HG02943 (cell line): ENCODE results near the gene CDKL2.

Experiments
- ATAC-seq: cut with Tn5 transposase; IDR thresholded peaks from one replicate; pipeline ENCODE4 v1.9.1; 2021; ENCODE audit warnings: mild to moderate bottlenecking, low read depth, moderate library complexity; ENCODE audit not compliant: unreplicated experiment

Gene CDKL2

GRCh38 chr4:75643651-75644050 is 13.3 kb upstream of the CDKL2 start:
- ATAC-seq, result no peak

GRCh38 chr4:75639124-75639695 is 8.9 kb upstream of the CDKL2 start:
- ATAC-seq, result no peak

DNA sequence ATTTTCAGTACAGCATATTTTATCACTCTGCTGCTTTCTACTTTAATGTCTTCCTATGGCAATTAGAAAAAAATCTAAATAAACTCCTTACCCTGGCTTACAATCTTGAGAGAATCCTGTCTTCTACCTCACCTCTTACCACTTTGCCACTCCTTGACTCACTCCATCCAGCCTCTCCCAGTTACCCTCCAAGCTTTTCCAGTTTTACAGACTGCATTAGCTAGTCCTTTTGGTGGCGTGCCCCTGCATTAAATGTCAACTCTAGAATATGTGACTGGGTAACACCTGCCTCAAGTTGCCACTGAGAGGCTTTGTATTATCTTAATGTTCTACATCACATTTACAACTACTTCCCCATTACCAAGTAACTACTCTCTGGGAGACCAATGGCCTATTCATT is 7.5 kb upstream of the CDKL2 start:
- ATAC-seq, result no peak

GRCh38 chr4:75637176-75637575 is 6.8 kb upstream of the CDKL2 start:
- ATAC-seq, result no peak

DNA sequence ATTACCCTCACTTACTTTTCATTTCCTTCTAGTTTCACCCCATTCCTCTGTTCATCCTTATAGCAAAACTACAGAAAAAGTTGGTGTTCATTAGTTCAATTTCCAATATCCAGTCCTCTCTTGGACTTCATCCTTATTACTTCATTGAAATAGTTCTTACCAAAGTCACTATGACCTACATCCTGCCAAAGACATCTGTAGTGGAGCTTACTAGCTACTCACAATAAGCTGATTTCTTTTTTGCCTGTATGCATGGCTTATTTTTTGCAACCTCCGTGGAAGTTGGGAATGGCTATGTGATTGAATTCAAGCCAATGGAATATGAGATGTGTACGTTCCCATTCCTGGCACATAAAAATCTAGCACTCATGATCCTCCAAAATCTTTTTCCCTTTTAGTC is 4.6 kb upstream of the CDKL2 start:
- no peak for ATAC-seq

DNA sequence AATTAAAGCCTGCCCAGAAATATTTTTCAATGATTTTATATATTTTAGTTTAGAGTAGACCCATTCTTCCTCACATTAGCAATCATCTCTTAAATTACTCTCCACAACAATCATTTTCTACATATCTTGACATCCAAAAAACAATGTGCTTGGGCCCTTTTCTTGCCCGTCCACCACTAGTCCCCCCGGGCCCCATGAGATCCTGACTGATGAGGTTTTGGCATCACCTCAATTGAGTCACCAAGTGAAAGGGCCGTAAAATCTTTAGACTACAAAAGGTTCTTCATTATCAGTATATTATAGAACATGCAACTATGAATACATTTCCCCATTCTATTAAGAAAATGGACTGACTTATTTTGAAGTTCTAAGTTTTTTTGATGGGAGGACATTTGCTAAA is 4.0 kb upstream of the CDKL2 start:
- ATAC-seq, result no peak

GRCh38 chr4:75633846-75634245 is 3.5 kb upstream of the CDKL2 start:
- no peak for ATAC-seq

- ATAC-seq, result no peak
Measured at GRCh38 chr4:75630937-75631329, 605 bp upstream of the CDKL2 start.

- no peak for ATAC-seq
Measured at GRCh38 chr4:75629239-75629638, 1.1 kb downstream of the CDKL2 start.

DNA sequence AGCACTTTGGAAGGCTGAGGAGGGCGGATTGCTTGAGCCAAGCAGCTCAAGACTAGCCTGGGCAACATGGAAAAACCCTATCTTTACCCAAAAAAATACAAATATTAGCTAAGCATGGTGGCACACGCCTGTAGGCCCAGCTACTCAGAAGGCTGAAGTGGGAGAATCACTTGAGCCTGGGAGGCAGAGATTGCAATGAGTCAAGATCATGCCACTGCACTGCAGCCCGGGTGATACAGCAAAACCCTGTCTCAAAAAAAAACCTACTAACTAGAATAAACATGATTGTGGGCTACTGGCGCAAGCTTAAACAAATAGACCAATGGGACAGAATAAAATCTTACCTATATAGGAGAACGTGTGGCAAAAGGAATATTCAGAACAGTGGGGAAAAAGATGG is 7.3 kb downstream of the CDKL2 start:
- ATAC-seq, result no peak

DNA sequence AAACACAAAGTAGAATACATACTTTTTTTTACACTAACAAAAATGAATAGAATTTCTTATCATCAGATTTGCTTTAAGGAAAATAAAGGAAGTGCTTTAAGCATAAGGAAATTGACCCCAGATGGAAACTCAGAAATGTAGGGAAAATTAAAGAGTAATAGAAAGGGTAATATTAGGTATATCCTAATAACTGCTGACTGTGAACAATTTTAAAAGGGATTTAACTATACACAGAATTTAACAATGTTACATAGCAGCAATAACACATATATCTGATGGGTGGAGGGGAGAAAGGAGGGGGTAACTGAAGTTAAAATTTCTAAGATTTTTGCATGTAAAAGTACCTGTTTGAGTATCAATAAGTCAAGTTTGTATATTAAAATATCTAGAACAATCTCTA is 8.6 kb downstream of the CDKL2 start:
- no peak for ATAC-seq

DNA sequence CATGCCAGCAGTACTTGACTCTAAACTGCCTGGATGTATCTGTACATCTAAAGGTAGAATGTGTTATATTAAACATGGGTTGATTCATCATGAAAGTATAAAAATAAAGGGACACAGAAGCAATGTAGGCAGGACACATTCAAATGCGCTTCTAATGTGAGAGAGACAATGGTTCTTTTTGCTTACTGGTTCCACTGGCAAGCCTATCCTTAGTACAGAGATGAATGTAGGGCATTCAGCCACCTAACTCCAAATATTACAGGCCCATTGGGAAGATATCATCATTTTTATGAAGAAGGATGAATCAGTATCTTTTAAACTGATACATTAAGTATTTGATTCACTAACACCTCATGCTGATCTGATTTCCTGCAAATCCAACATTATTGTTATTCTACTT is 18.0 kb downstream of the CDKL2 start:
- ATAC-seq, result no peak

GRCh38 chr4:75605928-75606327 is 24.4 kb downstream of the CDKL2 start:
- no peak for ATAC-seq

- ATAC-seq, result no peak
Measured at GRCh38 chr4:75599647-75600046, 30.7 kb downstream of the CDKL2 start.

DNA sequence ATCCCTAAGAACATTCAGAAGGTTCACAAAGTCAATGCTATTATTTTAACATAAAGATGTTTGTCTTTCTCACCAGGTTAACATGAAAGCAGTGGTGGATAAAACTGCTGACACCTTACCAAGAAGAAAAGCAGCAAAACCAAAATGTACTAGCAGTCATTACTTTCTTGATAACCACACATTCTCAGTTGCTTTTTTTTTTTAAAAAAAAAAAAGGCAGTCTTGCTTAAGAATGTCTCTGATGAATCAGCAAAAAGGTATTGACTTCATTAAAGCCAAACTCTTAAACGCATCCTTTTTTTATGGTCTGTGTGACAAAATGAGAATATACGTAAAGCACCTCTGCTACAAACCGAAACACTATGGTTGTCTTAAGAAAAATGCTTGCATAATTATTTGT is 31.9 kb downstream of the CDKL2 start:
- ATAC-seq, result no peak

DNA sequence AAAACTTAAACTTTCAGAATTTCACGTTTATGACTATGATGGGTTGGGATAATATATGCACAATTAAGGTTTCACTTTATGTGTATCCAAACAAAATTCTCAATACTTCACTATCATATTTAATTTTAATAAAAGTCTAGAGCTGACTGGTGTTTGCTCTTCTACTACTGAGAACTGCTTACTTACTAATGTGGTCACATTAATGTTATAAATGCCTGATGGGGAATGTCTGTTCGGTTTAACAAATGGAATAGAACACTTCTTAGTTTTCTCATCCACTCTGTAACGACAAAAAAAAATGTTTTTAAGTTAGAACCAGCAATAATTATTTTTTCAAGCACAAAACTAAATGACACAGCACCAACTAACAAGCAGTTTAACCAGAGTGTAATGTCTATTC is 34.3 kb downstream of the CDKL2 start:
- ATAC-seq, result no peak

DNA sequence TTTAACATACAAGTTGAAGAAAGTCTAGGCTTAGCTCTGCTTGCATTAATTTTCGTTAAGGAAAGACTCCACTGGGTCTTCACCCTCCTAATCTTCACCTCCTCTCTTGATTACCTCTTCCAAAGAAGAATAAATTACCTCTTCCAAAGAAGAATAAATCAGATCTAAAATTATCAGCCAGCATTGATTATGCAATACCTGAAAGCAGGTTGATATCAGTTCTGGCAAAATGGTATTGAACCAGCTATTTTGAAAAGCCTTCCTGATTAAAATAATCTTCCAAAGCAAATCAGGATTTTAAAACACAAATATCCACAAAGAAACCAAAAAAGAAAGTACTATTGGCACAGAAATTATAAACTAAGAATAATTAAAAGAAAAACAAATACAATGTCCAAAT is 36.9 kb downstream of the CDKL2 start:
- ATAC-seq, result no peak

DNA sequence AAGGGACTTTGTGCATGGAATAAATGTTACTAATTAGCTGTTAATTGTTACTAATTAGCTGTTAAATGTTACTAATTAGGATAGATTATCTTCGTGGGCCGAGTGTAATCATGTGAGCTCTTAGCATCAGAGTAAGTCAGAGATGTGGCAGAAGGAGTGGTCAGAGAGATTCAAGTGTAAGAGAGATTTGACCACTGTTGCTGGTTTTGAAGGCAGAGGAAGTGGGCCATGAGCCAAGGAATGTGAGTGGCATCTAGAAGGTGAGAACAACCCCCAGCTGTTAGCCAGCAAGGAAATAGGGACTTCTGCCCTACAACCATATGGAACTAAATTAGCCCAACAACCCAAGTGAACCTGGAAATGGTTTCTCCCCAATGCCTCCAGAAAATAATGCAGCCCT is 46.3 kb downstream of the CDKL2 start:
- ATAC-seq, result no peak

GRCh38 chr4:75567725-75568124 is 62.6 kb downstream of the CDKL2 start:
- ATAC-seq, result no peak

DNA sequence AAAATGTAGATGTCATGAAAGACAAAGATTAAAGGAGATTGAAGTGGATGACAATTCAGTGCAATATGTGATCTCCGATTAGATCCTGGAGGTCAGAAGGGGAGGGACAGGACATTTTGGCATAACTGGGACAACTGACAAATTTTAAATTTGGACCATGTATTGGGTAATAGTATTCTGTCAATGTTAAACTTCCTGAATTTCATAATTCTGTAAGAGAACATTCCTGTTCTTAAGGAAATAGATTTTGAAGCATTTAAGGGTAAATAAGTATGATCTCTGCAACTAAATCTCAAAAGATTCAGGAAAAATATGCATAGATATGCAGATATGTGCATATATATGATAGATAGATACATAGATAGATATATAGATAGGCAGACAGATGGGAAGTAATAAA is 63.4 kb downstream of the CDKL2 start:
- ATAC-seq, result no peak

GRCh38 chr4:75565481-75565880 is 64.8 kb downstream of the CDKL2 start:
- no peak for ATAC-seq

- ATAC-seq, result no peak
Measured at GRCh38 chr4:75564023-75564422, 66.3 kb downstream of the CDKL2 start.

GRCh38 chr4:75561789-75562188 is 68.5 kb downstream of the CDKL2 start:
- ATAC-seq, result no peak
